AG09309 (cell line): ENCODE measurements around the gene HIC1.

Source experiments
- DNase-seq: peaks from one replicate; pipeline ENCODE4 v3.0.0-alpha.2; 2010; ENCODE audit warnings: low read depth
- H3K4me3 ChIP-seq: 2 replicates; pipeline ENCODE4 v1.5.1; 2011; ENCODE audit warnings: mild to moderate bottlenecking, low read depth, low read length, moderate library complexity; ENCODE audit not compliant: control insufficient read depth
- TF ChIP-seq, protein P1 (sequence below): IDR thresholded peaks from 2 replicates; pipeline ENCODE4 v1.5.1; 2011; ENCODE audit warnings: mild to moderate bottlenecking, low read depth, low read length, inconsistent platforms; ENCODE audit not compliant: insufficient read depth, control insufficient read depth; ENCODE audit errors: missing control alignments

The HIC1 gene

DNA sequence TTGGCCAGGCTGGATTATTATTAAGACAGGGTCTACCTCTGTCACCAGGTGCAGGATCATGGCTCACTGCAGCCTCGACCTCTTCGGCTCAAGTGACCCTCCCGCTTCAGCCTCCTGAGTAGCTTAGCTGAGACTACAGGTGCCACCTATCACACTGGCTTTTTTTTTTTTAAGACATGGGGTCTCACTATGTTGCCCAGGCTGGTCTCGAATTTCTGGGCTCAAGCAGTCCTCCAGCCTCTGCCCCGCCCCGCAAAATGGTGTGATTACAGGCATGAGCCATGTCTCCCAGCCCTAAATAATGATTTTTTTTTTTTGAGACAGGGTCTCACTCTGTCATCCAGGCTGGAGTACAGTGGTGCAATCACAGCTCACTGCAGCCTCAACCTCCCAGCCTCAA is 7.3 kb upstream of the HIC1 start:
- no peak for DNase-seq

DNA sequence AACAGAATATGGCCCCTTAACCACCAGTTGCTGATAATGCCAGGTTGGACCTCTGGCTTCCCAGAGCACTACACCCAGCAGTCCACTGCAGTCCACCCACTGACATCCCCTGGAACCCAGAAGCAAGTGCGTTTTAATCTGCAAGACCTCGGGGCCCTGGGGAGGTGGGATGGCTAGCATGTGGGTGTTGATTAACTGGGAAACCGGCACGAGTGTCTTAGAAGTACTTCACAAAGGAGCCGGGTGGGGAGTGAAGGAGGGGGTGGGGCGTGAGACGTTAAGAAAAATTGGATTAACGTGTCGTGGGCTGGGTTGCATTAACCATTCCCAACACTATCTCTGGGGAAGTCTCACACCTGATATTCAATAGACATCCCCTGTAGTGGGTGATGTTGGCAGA is 6.1 kb upstream of the HIC1 start:
- TF ChIP-seq, protein P1, sequence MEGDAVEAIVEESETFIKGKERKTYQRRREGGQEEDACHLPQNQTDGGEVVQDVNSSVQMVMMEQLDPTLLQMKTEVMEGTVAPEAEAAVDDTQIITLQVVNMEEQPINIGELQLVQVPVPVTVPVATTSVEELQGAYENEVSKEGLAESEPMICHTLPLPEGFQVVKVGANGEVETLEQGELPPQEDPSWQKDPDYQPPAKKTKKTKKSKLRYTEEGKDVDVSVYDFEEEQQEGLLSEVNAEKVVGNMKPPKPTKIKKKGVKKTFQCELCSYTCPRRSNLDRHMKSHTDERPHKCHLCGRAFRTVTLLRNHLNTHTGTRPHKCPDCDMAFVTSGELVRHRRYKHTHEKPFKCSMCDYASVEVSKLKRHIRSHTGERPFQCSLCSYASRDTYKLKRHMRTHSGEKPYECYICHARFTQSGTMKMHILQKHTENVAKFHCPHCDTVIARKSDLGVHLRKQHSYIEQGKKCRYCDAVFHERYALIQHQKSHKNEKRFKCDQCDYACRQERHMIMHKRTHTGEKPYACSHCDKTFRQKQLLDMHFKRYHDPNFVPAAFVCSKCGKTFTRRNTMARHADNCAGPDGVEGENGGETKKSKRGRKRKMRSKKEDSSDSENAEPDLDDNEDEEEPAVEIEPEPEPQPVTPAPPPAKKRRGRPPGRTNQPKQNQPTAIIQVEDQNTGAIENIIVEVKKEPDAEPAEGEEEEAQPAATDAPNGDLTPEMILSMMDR: no peak
- no peak for DNase-seq
- peak overlapping the region; percentile 63 for H3K4me3 ChIP-seq

More for the DNA sequence above, 7.3 kb upstream of the HIC1 start:
- TF ChIP-seq, protein P1: no peak
- H3K4me3 ChIP-seq: no peak overlapping the region

DNA sequence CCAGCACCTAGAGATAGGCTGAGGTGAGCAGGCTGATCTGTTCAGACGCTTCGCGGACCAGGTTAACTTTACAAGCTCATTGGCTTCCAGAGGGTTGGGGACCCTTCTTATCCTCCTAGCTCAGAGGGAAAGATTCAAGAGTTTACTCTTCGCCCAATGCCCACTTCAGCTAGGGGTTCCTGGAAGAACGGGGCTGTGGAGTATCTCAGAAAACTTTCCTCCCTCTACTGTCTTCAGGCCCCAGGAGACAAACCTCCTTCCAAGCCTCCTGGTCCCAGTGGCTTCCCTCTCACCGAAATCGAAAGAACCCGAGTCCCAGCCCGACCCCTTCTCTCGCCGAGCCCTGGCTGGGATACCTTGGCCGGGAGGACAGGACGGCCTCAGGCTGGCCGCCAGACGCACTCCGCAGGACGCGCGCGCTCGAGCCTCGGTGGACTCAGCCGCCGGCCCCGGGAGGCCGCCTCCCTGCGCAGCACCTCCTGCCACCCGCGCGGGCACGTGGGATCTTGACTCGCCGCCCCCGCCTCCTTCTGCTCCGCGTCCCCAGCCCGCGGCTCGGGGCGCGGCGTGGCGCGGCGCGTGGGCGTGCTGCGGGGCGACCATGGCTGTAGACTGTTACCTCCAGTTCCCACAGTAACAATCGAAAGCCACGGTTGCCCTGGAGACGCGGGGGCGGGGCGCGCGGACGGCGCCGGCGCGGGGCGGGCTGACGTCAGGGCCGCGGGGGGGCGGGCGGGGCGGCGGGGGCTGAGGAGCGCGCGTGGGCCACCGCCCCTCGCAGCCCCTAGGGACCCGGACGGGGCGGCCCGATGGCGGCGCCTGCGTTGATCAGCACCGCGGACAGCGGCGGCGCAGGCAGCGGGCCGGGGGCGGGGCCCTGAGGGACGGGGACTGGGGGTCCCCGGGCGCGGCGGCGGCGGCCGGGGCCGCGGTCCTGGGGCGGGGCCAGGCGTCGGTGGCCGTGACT is 5.3 kb upstream of the HIC1 start:
- TF ChIP-seq, protein P1: no peak
- H3K4me3 ChIP-seq: peak overlapping the region; percentile 63
- DNase-seq: no peak

DNA sequence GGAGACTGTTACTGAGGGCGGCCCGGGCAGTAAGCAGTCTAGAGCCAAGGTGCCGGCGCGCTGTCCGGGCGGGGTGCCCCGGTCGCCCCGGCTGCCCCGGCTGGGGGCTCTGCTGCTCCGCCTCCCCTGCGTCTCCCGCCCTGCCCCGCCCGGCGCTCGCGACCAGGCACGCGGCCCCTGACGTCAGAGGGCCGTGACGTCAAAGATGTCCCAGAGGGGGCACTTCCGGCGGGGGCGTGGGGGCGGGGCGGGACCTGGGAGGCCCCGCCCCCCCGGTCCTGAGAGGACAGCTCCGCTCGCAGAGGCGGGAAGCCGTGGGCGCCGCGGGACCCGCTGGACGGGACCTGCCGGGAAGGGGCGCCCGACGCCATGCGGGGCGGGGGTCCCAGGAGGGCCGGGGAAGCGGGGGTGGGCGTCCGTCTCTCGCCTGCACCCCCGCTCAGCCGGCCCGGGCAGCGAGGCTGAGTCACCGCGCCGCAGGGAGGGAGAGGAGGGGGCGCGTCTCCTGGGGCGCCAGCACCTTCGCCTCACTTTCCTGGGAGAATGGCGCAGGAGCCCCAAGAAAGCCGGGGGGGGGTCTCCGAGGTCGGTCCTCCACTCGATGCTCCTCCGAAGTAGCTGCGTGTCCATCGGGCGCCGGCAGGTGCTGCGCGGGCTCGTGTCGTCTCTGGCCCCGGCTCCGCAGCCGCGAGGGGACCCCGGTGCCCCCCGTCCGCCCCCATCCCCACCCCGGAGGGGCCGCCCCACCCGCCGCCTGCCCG is 4.4 kb upstream of the HIC1 start:
- TF ChIP-seq, protein P1: no peak
- no peak for DNase-seq
- peak overlapping the region; percentile 27 for H3K4me3 ChIP-seq

DNA sequence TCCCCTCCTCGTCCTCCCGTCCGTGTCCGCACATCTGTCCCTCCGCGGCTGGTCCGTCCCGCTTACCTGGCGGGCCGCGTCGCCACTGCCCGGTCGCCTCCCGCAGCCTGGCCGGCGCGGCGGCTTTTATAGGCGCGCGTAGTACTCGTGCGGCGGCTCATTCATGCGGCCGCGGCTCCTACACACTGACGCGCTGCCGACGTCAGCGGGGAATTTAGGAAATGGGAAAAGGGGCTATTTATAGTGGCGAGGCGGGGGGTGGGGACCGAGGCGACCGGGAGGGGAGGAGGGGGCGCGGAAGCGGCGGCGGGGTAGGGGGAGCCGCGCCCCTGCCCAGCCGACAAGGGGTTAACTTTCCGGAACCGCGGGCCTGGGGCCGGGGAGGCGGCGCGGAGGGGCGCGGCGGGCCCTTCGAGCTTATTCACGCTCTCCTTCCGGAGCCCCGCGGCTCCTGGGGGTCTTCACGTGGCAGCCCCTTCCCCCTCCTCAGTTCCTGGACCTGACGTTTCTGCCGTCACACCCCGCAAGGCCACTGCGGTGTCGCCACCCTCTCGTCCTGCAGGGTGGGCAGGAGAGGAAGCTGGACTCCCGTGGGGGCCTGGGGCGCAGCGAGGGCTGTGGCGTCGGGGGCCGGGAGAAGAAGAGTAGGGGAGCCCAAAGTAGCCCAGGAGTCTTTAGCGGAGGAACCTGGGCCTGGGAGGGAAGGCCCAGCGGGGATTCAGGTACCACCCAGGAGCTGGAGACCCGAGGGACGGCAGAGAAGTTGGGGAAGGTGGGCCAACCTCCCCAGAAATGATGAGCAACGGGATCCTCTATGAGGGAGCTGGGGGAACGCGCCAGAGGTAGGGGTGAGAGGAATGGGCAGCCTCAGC is 3.6 kb upstream of the HIC1 start:
- no peak for DNase-seq
- no peak overlapping the region for H3K4me3 ChIP-seq

More for the DNA sequence above, 3.6 kb upstream of the HIC1 start:
- TF ChIP-seq, protein P1: no peak
